Neuronal stem cell (in vitro differentiated cells): ENCODE results near the gene RAE1.

Experiments used
- DNase-seq: peaks from one replicate; pipeline ENCODE4 v3.0.0-alpha.2; 2013; ENCODE audit warnings: low spot score
- H2AFZ ChIP-seq: one replicate; pipeline ENCODE4 v1.6.1; 2013; ENCODE audit warnings: mild to moderate bottlenecking, low read length, inconsistent platforms
- H2AK5ac ChIP-seq: 2 replicates; pipeline ENCODE4 v1.6.1; 2013; ENCODE audit warnings: low read depth, mild to moderate bottlenecking, inconsistent platforms, low read length, moderate library complexity, mixed read lengths
- H2BK120ac ChIP-seq: 2 replicates; pipeline ENCODE4 v1.6.1; 2013; ENCODE audit warnings: low read depth, mild to moderate bottlenecking, inconsistent platforms, low read length, moderate library complexity, mixed read lengths
- H2BK12ac ChIP-seq: one replicate; pipeline ENCODE4 v1.6.1; 2013; ENCODE audit warnings: low read length, inconsistent platforms
- H2BK15ac ChIP-seq: 2 replicates; pipeline ENCODE4 v1.6.1; 2013; ENCODE audit warnings: mild to moderate bottlenecking, low read length, inconsistent platforms, mixed read lengths
- H2BK5ac ChIP-seq: one replicate; pipeline ENCODE4 v1.6.1; 2013; ENCODE audit warnings: inconsistent platforms, mild to moderate bottlenecking, low read length, moderate library complexity
- H3K14ac ChIP-seq: one replicate; pipeline ENCODE4 v1.6.1; 2013; ENCODE audit warnings: low read length, inconsistent platforms
- H3K18ac ChIP-seq: 2 replicates; pipeline ENCODE4 v1.6.1; 2013; ENCODE audit warnings: low read length, inconsistent platforms
- H3K23ac ChIP-seq: 2 replicates; pipeline ENCODE4 v1.6.1; 2013; ENCODE audit warnings: low read depth, mild to moderate bottlenecking, mixed read lengths, low read length, inconsistent platforms; ENCODE audit not compliant: poor library complexity
- H3K27ac ChIP-seq: replicated peaks from 3 replicates; pipeline ENCODE4 v1.5.1; 2013; ENCODE audit warnings: low read length, inconsistent platforms
- H3K27me3 ChIP-seq, 3 experiments: 2 replicates each; pipeline ENCODE4 v1.6.1; 2013; ENCODE audit warnings: low read length in 3 of 3, mild to moderate bottlenecking in 2 of 3, inconsistent platforms in 1 of 3, low read depth in 1 of 3, mixed read lengths in 1 of 3, moderate library complexity in 1 of 3; ENCODE audit not compliant: control insufficient read depth in 3 of 3, insufficient read depth in 3 of 3
- H3K36me3 ChIP-seq, 2 donors: replicated peaks in 1 of 2; 2 replicates each; pipeline ENCODE4 v1.6.1; 2013; ENCODE audit warnings: low read length in 2 of 2; ENCODE audit not compliant: control insufficient read depth in 2 of 2, insufficient read depth in 2 of 2
- H3K4ac ChIP-seq: 2 replicates; pipeline ENCODE4 v1.6.1; 2013; ENCODE audit warnings: inconsistent platforms, mild to moderate bottlenecking, low read length, moderate library complexity
- H3K4me1 ChIP-seq, 2 donors: 1 replicate in 1 of 2; 2 replicates in 1 of 2; pipeline ENCODE4 v1.6.1; 2013; ENCODE audit warnings: low read length in 2 of 2, low read depth in 1 of 2; ENCODE audit not compliant: control insufficient read depth in 2 of 2, insufficient read depth in 1 of 2
- H3K4me2 ChIP-seq: one replicate; pipeline ENCODE4 v1.6.1; 2013; ENCODE audit warnings: mild to moderate bottlenecking, low read length, inconsistent platforms; ENCODE audit not compliant: insufficient read depth, poor library complexity, severe bottlenecking
- H3K4me3 ChIP-seq, 2 donors: 2 replicates each; pipeline ENCODE4 v1.5.1; 2013; ENCODE audit warnings: low read length in 2 of 2, mild to moderate bottlenecking in 2 of 2, inconsistent platforms in 1 of 2, moderate library complexity in 1 of 2
- H3K79me1 ChIP-seq: one replicate; pipeline ENCODE4 v1.6.1; 2013; ENCODE audit warnings: low read depth, mild to moderate bottlenecking, inconsistent platforms, low read length, moderate library complexity
- H3K9ac ChIP-seq: one replicate; pipeline ENCODE4 v1.6.1; 2013; ENCODE audit warnings: mild to moderate bottlenecking, low read depth, low read length, inconsistent platforms; ENCODE audit not compliant: poor library complexity
- H3K9me3 ChIP-seq, 2 donors: replicated peaks in 1 of 2; 2 replicates each; pipeline versions ENCODE3 to v1.6.1; 2013; ENCODE audit warnings: low read length in 2 of 2, mild to moderate bottlenecking in 2 of 2, inconsistent platforms in 1 of 2, low read depth in 1 of 2, mixed read lengths in 1 of 2, moderate library complexity in 1 of 2; ENCODE audit not compliant: control insufficient read depth in 2 of 2, insufficient read depth in 1 of 2
- H4K8ac ChIP-seq: one replicate; pipeline ENCODE4 v1.6.1; 2013; ENCODE audit warnings: low read depth, mild to moderate bottlenecking, inconsistent platforms, low read length, moderate library complexity
- H4K91ac ChIP-seq: one replicate; pipeline ENCODE4 v1.6.1; 2013; ENCODE audit warnings: low read length, low read depth, mild to moderate bottlenecking, inconsistent platforms; ENCODE audit not compliant: poor library complexity
- WGBS, 2 donors: extraction: QIAGEN DNeasy Blood & Tissue Kit; methylation state at CpG; one replicate each; pipeline ENCODE4 v1.1.7; 2013; ENCODE audit warnings: missing lambda C conversion rate in 2 of 2, mixed read lengths in 1 of 2; ENCODE audit not compliant: insufficient read length in 2 of 2, insufficient replicate concordance in 1 of 2; ENCODE audit errors: extremely low coverage in 2 of 2; 5-methylcytosine and 5-hydroxymethylcytosine counted together

Gene RAE1

GRCh38 chr20:57388953-57389694 is 38.1 kb downstream of the RAE1 start:
- H3K9me3 ChIP-seq, result no peaks in the 10 kb centered on the region
- peak; percentile 52 for DNase-seq
- no peak overlapping the region for H3K27ac ChIP-seq
- peak overlapping the region; percentile 98 for H2AK5ac ChIP-seq
- peak overlapping the region; percentile 78 for H3K4me2 ChIP-seq
- H3K79me1 ChIP-seq, result peaks cover 7% of the 10 kb centered on the region
- H3K14ac ChIP-seq, result no peak overlapping the region
- H3K4ac ChIP-seq, result no peak overlapping the region
- no peak overlapping the region for H4K8ac ChIP-seq
- peaks cover 0 to 16% (median 6%) of the 10 kb centered on the region in 3 experiments for H3K27me3 ChIP-seq
- H3K4me3 ChIP-seq, result peak overlapping the region in 1 of 2 donors; percentile 68
- peak overlapping the region; percentile 74 for H2BK120ac ChIP-seq
- H3K36me3 ChIP-seq, result peaks cover 11 to 18% of the 10 kb centered on the region in 2 donors
- no peak overlapping the region for H3K9ac ChIP-seq
- no CpG with 5 or more reads among the region's 57 CpGs for WGBS, 2 donors
- peak overlapping the region; percentile 91 for H2AFZ ChIP-seq
- H2BK15ac ChIP-seq, result peak overlapping the region; percentile 100
- H3K4me1 ChIP-seq, result peaks cover 19 to 21% of the 10 kb centered on the region in 2 donors
- H3K18ac ChIP-seq, result peak overlapping the region; percentile 97
- no peak overlapping the region for H4K91ac ChIP-seq
- H3K23ac ChIP-seq, result peak overlapping the region; percentile 89
- no peak overlapping the region for H2BK5ac ChIP-seq
- H2BK12ac ChIP-seq, result no peak overlapping the region

- Histone ChIP-seq H3K9ac (peak overlapping the region; percentile 78), H2BK15ac (peak overlapping the region; percentile 100), H3K14ac (peak overlapping the region; percentile 64), H3K9me3 (no peaks in the 10 kb centered on the region), H2BK5ac (no peak overlapping the region), H3K4ac (peak overlapping the region; percentile 91), H3K36me3 (peaks cover 8 to 23% of the 10 kb centered on the region in 2 donors), H3K27ac (no peak overlapping the region), H4K91ac (no peak overlapping the region), H2AFZ (peak overlapping the region; percentile 91), H3K23ac (peak overlapping the region; percentile 89), H3K4me3 (peak overlapping the region in 1 of 2 donors; percentile 68), H3K4me1 (peaks cover 19 to 27% of the 10 kb centered on the region in 2 donors), H3K4me2 (peak overlapping the region; percentile 78), H2BK12ac (peak overlapping the region; percentile 46), H4K8ac (peak overlapping the region; percentile 87), H3K18ac (peak overlapping the region; percentile 97), H3K79me1 (peaks cover 11% of the 10 kb centered on the region), H2AK5ac (peak overlapping the region; percentile 98), H2BK120ac (peak overlapping the region; percentile 74), H3K27me3 (peaks cover 0 to 16% (median 6%) of the 10 kb centered on the region in 3 experiments)
- WGBS, 2 donors, result no CpG with 5 or more reads among the region's 52 CpGs
- peak; percentile 29 for DNase-seq
Measured at GRCh38 chr20:57389695-57390603, 38.9 kb downstream of the RAE1 start.

GRCh38 chr20:57390604-57391438 is 39.8 kb downstream of the RAE1 start, which contains the start of gene RBM38:
Gene RBM38 (plus strand): TSS chr20:57391396. CDS start chr20:57391582, 186 bp downstream.
- Histone ChIP-seq H3K4me2 (peak within 1 kb of the TSS; percentile 98), H3K79me1 (peaks cover 11% of the 10 kb centered on the region), H2AFZ (peak within 1 kb of the TSS; percentile 91), H3K4ac (no peak within 1 kb of the TSS), H3K14ac (no peak within 1 kb of the TSS), H3K4me1 (peaks cover 24 to 35% of the 10 kb centered on the region in 2 donors), H3K23ac (peak within 1 kb of the TSS; percentile 80), H3K18ac (peak within 1 kb of the TSS; percentile 97), H3K9me3 (no peaks in the 10 kb centered on the region), H2BK120ac (no peak within 1 kb of the TSS), H3K4me3 (peak within 1 kb of the TSS; percentile 93 to 99), H2BK12ac (no peak within 1 kb of the TSS), H2AK5ac (peak within 1 kb of the TSS; percentile 98), H3K36me3 (peaks cover 8 to 30% of the 10 kb centered on the region in 2 donors), H3K9ac (peak within 1 kb of the TSS; percentile 85), H4K91ac (no peak within 1 kb of the TSS), H3K27ac (no peak within 1 kb of the TSS), H4K8ac (no peak within 1 kb of the TSS), H2BK5ac (no peak within 1 kb of the TSS), H3K27me3 (peaks cover 0 to 16% (median 6%) of the 10 kb centered on the region in 3 experiments), H2BK15ac (peak within 1 kb of the TSS; percentile 100)
- DNase-seq, result peak; percentile 77
- no CpG with 5 or more reads among the region's 78 CpGs for WGBS, 2 donors
